HCT116 (cell line): ENCODE results near the gene OSBP2. TPM values are rescaled to one million over a fixed set of nuclear protein-coding genes. Genes with fewer than 3 reads are reported as not detected.

Source experiments
- ATAC-seq: fragments of 200-7000 bp; cut with Tn5 transposase; 2 replicates; pipeline ENCODE4 v1.9.1; 2020; ENCODE audit warnings: mild to moderate bottlenecking, moderate library complexity
- BruUV-seq: library from RNA; stranded (reverse); fragments of 400-500 nt; replicated peaks from 2 replicates; lab custom pipeline; 2021; lab: Mats Ljungman, UMichigan
- CTCF ChIA-PET: fragments of 300-600 bp; sonication (Branson Sonifier 250); formaldehyde crosslinking; loops from one replicate; lab custom pipeline; 2021; ENCODE audit warnings: antibody characterized with exemption; lab: Charles Lee
- POLR2A ChIA-PET: fragments of 300-600, 350-600 bp; sonication (Branson Sonifier 250); formaldehyde crosslinking; loops from one replicate; lab custom pipeline; 2021; ENCODE audit warnings: antibody characterized with exemption; lab: Charles Lee
- RAD21 ChIA-PET, 2 experiments: fragments of 300-600 bp; sonication (Branson Sonifier 250); formaldehyde crosslinking; loops; one replicate each; lab custom pipeline; 2023; ENCODE audit warnings: low total read pairs in 2 of 2; ENCODE audit not compliant: uncharacterized antibody in 2 of 2, unreplicated experiment in 2 of 2, low non-redundant PET in 1 of 2; lab: Charles Lee
- DNase-seq: peaks from one replicate; pipeline ENCODE4 v3.0.0-alpha.2; 2010; ENCODE audit warnings: low read depth, low spot score
- H2AFZ ChIP-seq: fragments of 200-600 bp; shearing (Covaris generic), sonication (generic); 2 replicates; pipeline ENCODE4 v1.6.1; 2017; ENCODE audit warnings: low read depth, mixed run types, mixed read lengths, antibody characterized with exemption, low read length; ENCODE audit not compliant: poor library complexity, severe bottlenecking
- H3K27ac ChIP-seq: 2 replicates; pipeline ENCODE4 v1.5.1; 2012; ENCODE audit warnings: low read depth, low read length
- H3K27me3 ChIP-seq: fragments of 200-600 bp; sonication (generic); 2 replicates; pipeline ENCODE4 v1.6.1; 2016; ENCODE audit warnings: mixed run types, low read length, mixed read lengths; ENCODE audit not compliant: insufficient read depth
- H3K36me3 ChIP-seq, 2 experiments: fragments of 200-500 bp in 1 of 2; fragments of 200-600 bp in 1 of 2; sonication (Bioruptor generic) in 1 of 2; sonication (generic) in 1 of 2; 2 replicates each; pipeline versions ENCODE4 v1.5.1 to v1.6.1; 2014 to 2016; ENCODE audit warnings: low read length in 2 of 2, inconsistent platforms in 1 of 2, mixed read lengths in 1 of 2, mixed run types in 1 of 2; ENCODE audit not compliant: insufficient read depth in 2 of 2, control insufficient read depth in 1 of 2
- H3K4me1 ChIP-seq, 2 experiments: fragments of 200-600 bp in 1 of 2; sonication (generic) in 1 of 2; 2 replicates each; pipeline versions ENCODE4 v1.5.1 to v1.6.1; 2012 to 2017; ENCODE audit warnings: low read length in 2 of 2, inconsistent platforms in 1 of 2, mild to moderate bottlenecking in 1 of 2, mixed read lengths in 1 of 2, mixed run types in 1 of 2, moderate library complexity in 1 of 2; ENCODE audit not compliant: insufficient read depth in 2 of 2, control insufficient read depth in 1 of 2
- H3K4me2 ChIP-seq: fragments of 200-600 bp; sonication (generic); 2 replicates; pipeline ENCODE4 v1.6.1; 2017; ENCODE audit warnings: mixed run types, low read length, mixed read lengths
- H3K4me3 ChIP-seq, 2 experiments: fragments of 200-600 bp in 1 of 2; sonication (generic) in 1 of 2; replicated peaks in 1 of 2; 2 replicates each; pipeline ENCODE4 v1.5.1; 2011 to 2016; ENCODE audit warnings: low read length in 2 of 2, control low read depth in 1 of 2, low read depth in 1 of 2, mild to moderate bottlenecking in 1 of 2, mixed read lengths in 1 of 2, mixed run types in 1 of 2
- H3K79me2 ChIP-seq: fragments of 200-600 bp; sonication (generic); 2 replicates; pipeline ENCODE4 v1.6.1; 2017; ENCODE audit warnings: mild to moderate bottlenecking, mixed run types, low read length, moderate library complexity, mixed read lengths; ENCODE audit not compliant: insufficient read depth
- H3K9ac ChIP-seq: fragments of 200-600 bp; sonication (generic); 2 replicates; pipeline ENCODE4 v1.6.1; 2016; ENCODE audit warnings: low read length, mixed read lengths
- H3K9me2 ChIP-seq: fragments of 200-600 bp; sonication (generic), shearing (Covaris generic); 2 replicates; pipeline ENCODE4 v1.6.1; 2017; ENCODE audit warnings: mixed run types, mild to moderate bottlenecking, moderate library complexity; ENCODE audit not compliant: insufficient read depth
- H3K9me3 ChIP-seq, 2 experiments: fragments of 200-500 bp in 1 of 2; fragments of 200-600 bp in 1 of 2; sonication (Bioruptor generic) in 1 of 2; sonication (generic) in 1 of 2; 2 replicates each; pipeline ENCODE4 v1.6.1; 2014 to 2017; ENCODE audit warnings: low read length in 2 of 2, mixed read lengths in 2 of 2, inconsistent platforms in 1 of 2, low read depth in 1 of 2, mild to moderate bottlenecking in 1 of 2, mixed run types in 1 of 2, moderate library complexity in 1 of 2; ENCODE audit not compliant: control insufficient read depth in 1 of 2, insufficient read depth in 1 of 2
- H4K20me1 ChIP-seq: fragments of 200-600 bp; sonication (generic), shearing (Covaris generic); 2 replicates; pipeline ENCODE4 v1.6.1; 2017; ENCODE audit warnings: mixed run types, mild to moderate bottlenecking, moderate library complexity; ENCODE audit not compliant: insufficient read depth
- CBX3 ChIP-seq: IDR thresholded peaks from 2 replicates; pipeline ENCODE4 v1.6.1; 2012; ENCODE audit warnings: low read depth
- CEBPB ChIP-seq: IDR thresholded peaks from 2 replicates; pipeline ENCODE4 v1.6.1; 2012; ENCODE audit warnings: low read depth
- CTCF ChIP-seq, 3 experiments: fragments of 200-600 bp in 1 of 3; sonication (generic) in 1 of 3; IDR thresholded peaks in 2 of 3; conservative IDR thresholded peaks in 1 of 3; 2 replicates each; pipeline ENCODE4 v1.5.1; 2012 to 2017; ENCODE audit warnings: low read depth in 2 of 3, low read length in 2 of 3, antibody characterized with exemption in 1 of 3, borderline replicate concordance in 1 of 3, control low read depth in 1 of 3, mild to moderate bottlenecking in 1 of 3, mixed read lengths in 1 of 3, mixed run types in 1 of 3, moderate library complexity in 1 of 3; ENCODE audit not compliant: insufficient read depth in 1 of 3
- EGR1 ChIP-seq: IDR thresholded peaks from 2 replicates; pipeline ENCODE4 v1.6.1; 2012; ENCODE audit warnings: low read depth
- ELF1 ChIP-seq: IDR thresholded peaks from 2 replicates; pipeline ENCODE4 v1.6.1; 2012; ENCODE audit warnings: low read depth, borderline replicate concordance
- EZH2 ChIP-seq: fragments of 200-600 bp; sonication (generic); IDR thresholded peaks from 2 replicates; pipeline ENCODE4 v1.6.1; 2017; ENCODE audit warnings: antibody characterized with exemption, mixed run types
- FOSL1 ChIP-seq: IDR thresholded peaks from 2 replicates; pipeline ENCODE4 v1.6.1; 2012; ENCODE audit warnings: low read depth
- MAX ChIP-seq: IDR thresholded peaks from 2 replicates; pipeline ENCODE4 v1.6.1; 2012
- POLR2A ChIP-seq: IDR thresholded peaks from 2 replicates; pipeline ENCODE4 v1.7.0; 2011; ENCODE audit warnings: borderline replicate concordance; ENCODE audit not compliant: insufficient read depth, insufficient read length; ENCODE audit errors: extremely low read depth
- POLR2AphosphoS5 ChIP-seq: IDR thresholded peaks from 2 replicates; pipeline ENCODE4 v1.6.1; 2011; ENCODE audit warnings: mild to moderate bottlenecking, low read depth, low read length, moderate library complexity
- RAD21 ChIP-seq: IDR thresholded peaks from 2 replicates; pipeline ENCODE4 v1.6.1; 2012; ENCODE audit warnings: low read depth, mild to moderate bottlenecking
- SIN3A ChIP-seq: IDR thresholded peaks from 2 replicates; pipeline ENCODE4 v1.6.1; 2012; ENCODE audit warnings: low read depth
- SRF ChIP-seq: IDR thresholded peaks from 2 replicates; pipeline ENCODE4 v1.6.1; 2012; ENCODE audit warnings: low read depth
- TCF7L2 ChIP-seq: IDR thresholded peaks from 2 replicates; pipeline ENCODE4 v1.7.0; 2011; ENCODE audit warnings: borderline replicate concordance, inconsistent platforms; ENCODE audit not compliant: insufficient read depth, insufficient read length; ENCODE audit errors: extremely low read depth
- YY1 ChIP-seq: IDR thresholded peaks from 2 replicates; pipeline ENCODE4 v1.6.1; 2011; ENCODE audit warnings: low read length, low read depth, moderate library complexity, mild to moderate bottlenecking; ENCODE audit not compliant: insufficient replicate concordance; ENCODE audit errors: extremely low read depth
- ZFX ChIP-seq: fragments of 450-650 bp; IDR thresholded peaks from 2 replicates; pipeline ENCODE4 v1.6.1; 2017
- intact Hi-C: fragments of 100-400 bp; cut with micrococcal nuclease; formaldehyde crosslinking; loops from 2 replicates; pipeline ENCODE4 v1.10.0; 2022
- total RNA-seq: library from RNA; stranded (reverse); gene quantifications from one replicate; pipeline ENCODE4 v1.2.1, GENCODE V29; 2021; ENCODE audit not compliant: unreplicated experiment

Gene OSBP2
- total RNA-seq, 1 experiment from 2014 or later, result 12.9 TPM

GRCh38 chr22:30879415-30879797 lies 184.7 kb downstream of the OSBP2 start:
- H3K27me3 ChIP-seq, result no peaks in the 10 kb centered on the region
- no peaks in the 10 kb centered on the region for H3K79me2 ChIP-seq
- RAD21 ChIA-PET, result no interaction called here
- ATAC-seq, result no peak
- CTCF ChIA-PET, result no interaction called here
- H3K9me3 ChIP-seq, result no peaks in the 10 kb centered on the region
- TF ChIP-seq SIN3A (no peak), CTCF (IDR thresholded peaks at IDR 0.05 in 2 of 3, conservative IDR thresholded peaks at IDR 0.05 in 1 of 3; ENCODE audit: borderline replicate concordance in 1 of 3, insufficient read depth in 1 of 3, low read depth in 2 of 3, low read length in 2 of 3) (no peak), POLR2A (no peak), FOSL1 (no peak), CEBPB (no peak), EZH2 (no peak), SRF (no peak), EGR1 (no peak), RAD21 (no peak), ELF1 (no peak), TCF7L2 (no peak), ZFX (no peak), POLR2AphosphoS5 (no peak), YY1 (no peak), MAX (no peak), CBX3 (no peak)
- intact Hi-C loops, result no loop called here
- H4K20me1 ChIP-seq, result no peaks in the 10 kb centered on the region
- no peak overlapping the region for H3K4me3 ChIP-seq
- H3K9ac ChIP-seq, result no peak overlapping the region
- no peaks in the 10 kb centered on the region for H3K9me2 ChIP-seq
- no peak for DNase-seq
- no peaks in the 10 kb centered on the region for H3K36me3 ChIP-seq
- H3K4me2 ChIP-seq, result no peak overlapping the region
- no peak overlapping the region for H3K27ac ChIP-seq
- H3K4me1 ChIP-seq, result peaks cover 9 to 16% of the 10 kb centered on the region in 2 experiments
- BruUV-seq, result no TSS peak
- H2AFZ ChIP-seq, result no peak overlapping the region
- POLR2A ChIA-PET, result no interaction called here
